Measurements from ENCODE around the gene PBRM1. TPM values are rescaled to one million over a fixed set of nuclear protein-coding genes. Genes with fewer than 3 reads are reported as not detected.

The PBRM1 gene
- total and polyA plus RNA-seq, 4 donors, result 6.9 to 73.8 (median 36.4) TPM

DNA sequence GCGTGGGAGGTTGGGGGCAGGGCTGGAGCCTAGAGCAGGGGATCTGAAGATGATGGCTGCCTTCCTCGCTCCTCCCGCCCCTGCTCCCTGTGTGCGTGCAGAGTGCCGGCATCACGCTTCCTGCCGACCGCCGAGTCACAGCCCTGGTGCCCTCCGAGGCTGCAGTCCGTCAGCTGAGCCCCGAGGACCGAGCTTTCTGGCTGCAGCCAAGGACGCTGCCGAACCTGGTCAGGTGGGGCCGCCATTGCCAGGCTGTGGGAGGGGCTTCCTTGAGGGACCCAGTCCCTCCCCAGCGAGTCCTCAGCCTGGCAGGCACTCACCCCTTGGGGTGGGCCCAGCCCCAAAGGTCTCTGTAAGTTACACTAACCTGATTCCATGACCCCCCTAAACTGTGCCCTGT is 173.0 kb downstream of the PBRM1 start:
- Histone ChIP-seq H3K9me3 (ENCODE audit: control insufficient read depth, low read length) (no peaks in the 10 kb centered on the region), H3K4me3 (ENCODE audit: low read length in 2 of 2) (no peak overlapping the region), H3K27me3 (ENCODE audit: control insufficient read depth in 1 of 2, insufficient read depth in 2 of 2, low read length in 1 of 2) (no peaks in the 10 kb centered on the region), H3K36me3 (ENCODE audit: control insufficient read depth in 1 of 2, insufficient read depth in 2 of 2, low read length in 1 of 2) (no peaks in the 10 kb centered on the region), H3K27ac (ENCODE audit: low read depth in 1 of 2, low read length in 2 of 2) (no peak overlapping the region), H3K4me1 (ENCODE audit: control insufficient read depth in 1 of 2, insufficient read depth in 2 of 2, low read length in 2 of 2) (no peaks in the 10 kb centered on the region)
- 77 to 78% methylated on average over 17 of the region's 17 CpGs for WGBS, 2 donors
- intact Hi-C loops (cut with DNase I), result no loop called here
- no peak for ATAC-seq (ENCODE audit: low FRiP score)
- no peak for DNase-seq

DNA sequence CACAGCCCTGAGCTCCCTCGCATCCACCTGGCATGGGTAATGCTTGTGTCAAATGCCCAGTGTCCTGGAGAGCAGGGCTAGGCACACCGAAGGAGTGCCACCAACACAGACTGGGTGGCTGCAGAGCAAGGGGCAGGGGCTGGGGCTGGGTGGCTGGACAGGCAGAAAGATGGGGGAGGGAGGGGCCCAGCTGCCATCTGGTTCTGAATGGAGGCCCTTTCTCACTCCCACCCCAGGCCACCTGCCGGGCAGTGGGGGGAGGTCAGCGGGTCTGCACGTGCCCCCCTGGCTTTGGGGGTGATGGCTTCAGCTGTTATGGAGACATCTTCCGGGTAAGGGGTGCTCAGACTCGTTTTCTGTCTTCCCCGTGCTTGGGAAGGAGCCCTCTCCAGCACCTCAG is 173.6 kb downstream of the PBRM1 start:
- Histone ChIP-seq H3K27ac (ENCODE audit: low read depth in 1 of 2, low read length in 2 of 2) (no peak overlapping the region), H3K36me3 (ENCODE audit: control insufficient read depth in 1 of 2, insufficient read depth in 2 of 2, low read length in 1 of 2) (no peaks in the 10 kb centered on the region)
- ATAC-seq (ENCODE audit: low FRiP score), result no peak

DNA sequence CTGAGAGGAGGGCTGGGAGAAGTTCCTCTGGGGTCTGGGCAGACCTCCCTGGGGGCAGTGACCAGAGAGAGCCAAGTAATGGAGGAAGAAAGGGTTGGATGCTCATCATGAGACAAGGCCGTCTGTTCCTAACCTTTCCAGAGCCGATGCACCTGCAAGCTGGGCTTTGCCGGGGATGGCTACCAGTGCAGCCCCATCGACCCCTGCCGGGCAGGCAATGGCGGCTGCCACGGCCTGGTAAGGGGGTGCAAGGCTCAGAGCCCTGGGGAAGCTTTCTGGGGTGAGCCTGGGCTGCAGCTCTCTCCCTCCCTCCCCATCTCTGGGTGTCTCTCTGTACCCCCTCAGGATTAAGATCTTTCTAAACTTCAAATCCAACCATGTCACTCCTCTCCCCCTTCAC is 174.2 kb downstream of the PBRM1 start:
- no peak for DNase-seq
- no peaks in the 10 kb centered on the region for H3K36me3 ChIP-seq (ENCODE audit: control insufficient read depth in 1 of 2, insufficient read depth in 2 of 2, low read length in 1 of 2)
- H3K27ac ChIP-seq (ENCODE audit: low read depth in 1 of 2, low read length in 2 of 2), result no peak overlapping the region
- H3K27me3 ChIP-seq (ENCODE audit: control insufficient read depth in 1 of 2, insufficient read depth in 2 of 2, low read length in 1 of 2), result no peaks in the 10 kb centered on the region
- H3K4me1 ChIP-seq (ENCODE audit: control insufficient read depth in 1 of 2, insufficient read depth in 2 of 2, low read length in 2 of 2), result no peaks in the 10 kb centered on the region
- H3K9me3 ChIP-seq (ENCODE audit: control insufficient read depth, low read length), result no peaks in the 10 kb centered on the region
- H3K4me3 ChIP-seq (ENCODE audit: low read length in 2 of 2), result no peak overlapping the region
- WGBS, 2 donors, result 85 to 88% methylated on average over 7 of the region's 7 CpGs
- no peak for ATAC-seq (ENCODE audit: low FRiP score)
- intact Hi-C loops (cut with DNase I), result no loop called here

More for the DNA sequence above, 173.6 kb downstream of the PBRM1 start:
- intact Hi-C loops (cut with DNase I), result no loop called here
- Histone ChIP-seq H3K4me1 (ENCODE audit: control insufficient read depth in 1 of 2, insufficient read depth in 2 of 2, low read length in 2 of 2) (no peaks in the 10 kb centered on the region), H3K27me3 (ENCODE audit: control insufficient read depth in 1 of 2, insufficient read depth in 2 of 2, low read length in 1 of 2) (no peaks in the 10 kb centered on the region), H3K4me3 (ENCODE audit: low read length in 2 of 2) (no peak overlapping the region), H3K9me3 (ENCODE audit: control insufficient read depth, low read length) (no peaks in the 10 kb centered on the region)
- 62 to 66% methylated on average over 8 of the region's 8 CpGs for WGBS, 2 donors
- DNase-seq, result no peak

DNA sequence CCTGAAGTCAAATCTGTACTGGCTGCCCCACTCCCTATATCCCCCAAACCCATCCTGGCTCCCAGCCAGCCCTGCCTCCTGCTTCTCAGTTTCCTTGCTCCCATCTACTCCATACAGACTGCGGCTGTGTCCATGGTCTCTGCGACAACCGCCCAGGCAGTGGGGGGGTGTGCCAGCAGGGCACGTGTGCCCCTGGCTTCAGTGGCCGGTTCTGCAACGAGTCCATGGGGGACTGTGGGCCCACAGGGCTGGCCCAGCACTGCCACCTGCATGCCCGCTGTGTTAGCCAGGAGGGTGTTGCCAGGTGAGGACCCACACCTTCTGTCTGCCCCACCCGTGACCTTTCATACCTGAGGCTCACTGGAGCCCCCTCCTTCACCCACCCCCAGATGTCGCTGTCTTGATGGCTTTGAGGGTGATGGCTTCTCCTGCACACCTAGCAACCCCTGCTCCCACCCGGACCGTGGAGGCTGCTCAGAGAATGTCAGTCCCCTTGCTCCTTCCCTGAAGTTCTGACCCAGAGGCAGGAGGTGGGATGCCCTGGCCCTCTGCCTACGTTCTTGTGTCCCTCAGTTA is 175.9 kb downstream of the PBRM1 start:
- intact Hi-C loops (cut with DNase I), result no loop called here
- no peaks in the 10 kb centered on the region for H3K4me1 ChIP-seq (ENCODE audit: control insufficient read depth in 1 of 2, insufficient read depth in 2 of 2, low read length in 2 of 2)
- ATAC-seq (ENCODE audit: low FRiP score), result no peak
- no peak overlapping the region for H3K4me3 ChIP-seq (ENCODE audit: low read length in 2 of 2)
- no peak overlapping the region for H3K27ac ChIP-seq (ENCODE audit: low read depth in 1 of 2, low read length in 2 of 2)
- H3K9me3 ChIP-seq (ENCODE audit: control insufficient read depth, low read length), result no peaks in the 10 kb centered on the region
- WGBS, 2 donors, result 67 to 68% methylated on average over 12 of the region's 12 CpGs
- H3K36me3 ChIP-seq (ENCODE audit: control insufficient read depth in 1 of 2, insufficient read depth in 2 of 2, low read length in 1 of 2), result no peaks in the 10 kb centered on the region
- DNase-seq, result no peak
- H3K27me3 ChIP-seq (ENCODE audit: control insufficient read depth in 1 of 2, insufficient read depth in 2 of 2, low read length in 1 of 2), result no peaks in the 10 kb centered on the region

DNA sequence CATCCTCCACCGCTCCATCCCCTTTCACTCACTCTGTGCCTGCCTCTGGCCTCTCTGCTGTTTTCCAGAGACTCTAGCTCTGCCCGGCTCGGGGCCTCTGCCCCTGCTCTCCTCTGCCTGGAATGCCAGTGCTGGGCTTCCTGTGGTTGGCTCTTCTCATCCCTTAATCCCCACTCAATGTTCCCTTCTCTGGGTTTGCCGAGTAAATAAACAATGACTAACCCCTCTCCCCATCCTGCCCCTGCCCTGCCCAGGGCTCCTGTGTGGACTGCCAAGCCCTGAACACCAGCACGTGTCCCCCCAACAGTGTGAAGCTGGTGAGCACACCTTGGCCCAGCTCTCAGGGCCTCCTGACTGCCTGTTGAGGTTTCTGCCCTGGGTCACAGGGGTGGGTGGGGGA is 178.4 kb downstream of the PBRM1 start:
- Histone ChIP-seq H3K4me3 (ENCODE audit: low read length in 2 of 2) (no peak overlapping the region), H3K27me3 (ENCODE audit: control insufficient read depth in 1 of 2, insufficient read depth in 2 of 2, low read length in 1 of 2) (no peaks in the 10 kb centered on the region), H3K4me1 (ENCODE audit: control insufficient read depth in 1 of 2, insufficient read depth in 2 of 2, low read length in 2 of 2) (no peaks in the 10 kb centered on the region), H3K9me3 (ENCODE audit: control insufficient read depth, low read length) (no peaks in the 10 kb centered on the region), H3K27ac (ENCODE audit: low read depth in 1 of 2, low read length in 2 of 2) (no peak overlapping the region), H3K36me3 (ENCODE audit: control insufficient read depth in 1 of 2, insufficient read depth in 2 of 2, low read length in 1 of 2) (no peaks in the 10 kb centered on the region)
- intact Hi-C loops (cut with DNase I), result no loop called here
- DNase-seq (no peak), ATAC-seq (ENCODE audit: low FRiP score) (no peak)
- WGBS, 2 donors, result 77 to 87% methylated on average over 5 of the region's 5 CpGs

DNA sequence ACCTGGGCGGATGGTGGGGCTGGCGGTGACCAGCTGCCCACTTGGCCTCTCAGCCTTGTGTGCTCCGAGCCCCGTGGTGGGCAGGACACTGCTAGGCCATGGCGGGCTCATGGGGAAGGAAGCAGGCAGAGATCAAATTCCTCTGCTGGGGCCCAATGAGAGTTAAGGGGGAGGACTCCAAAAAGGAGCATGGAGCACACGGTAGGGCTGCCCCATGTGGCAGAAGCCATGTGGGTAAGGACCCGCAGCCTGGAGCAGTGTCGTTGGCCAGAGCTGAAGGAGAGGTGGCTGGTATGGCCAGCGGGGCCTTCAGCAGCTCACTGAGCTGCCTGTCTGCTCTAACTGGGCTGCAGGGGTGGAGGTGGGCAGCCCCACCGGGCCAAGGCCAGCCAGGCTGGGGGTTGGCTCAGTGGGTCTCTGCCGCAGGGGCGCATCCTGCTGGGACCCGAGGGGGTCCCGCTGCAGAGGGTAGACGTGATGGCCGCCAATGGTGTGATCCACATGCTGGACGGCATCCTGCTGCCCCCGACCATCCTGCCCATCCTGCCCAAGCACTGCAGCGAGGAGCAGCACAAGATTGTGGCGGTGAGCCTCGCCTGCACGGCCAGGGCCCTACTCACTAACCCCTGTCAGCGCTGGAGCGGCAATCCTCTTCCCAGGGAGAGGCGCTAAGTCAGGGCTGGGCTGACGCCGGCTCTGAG is 179.3 kb downstream of the PBRM1 start:
- Histone ChIP-seq H3K4me1 (ENCODE audit: control insufficient read depth in 1 of 2, insufficient read depth in 2 of 2, low read length in 2 of 2) (no peaks in the 10 kb centered on the region), H3K9me3 (ENCODE audit: control insufficient read depth, low read length) (no peaks in the 10 kb centered on the region), H3K4me3 (ENCODE audit: low read length in 2 of 2) (no peak overlapping the region), H3K27ac (ENCODE audit: low read depth in 1 of 2, low read length in 2 of 2) (no peak overlapping the region), H3K36me3 (ENCODE audit: control insufficient read depth in 1 of 2, insufficient read depth in 2 of 2, low read length in 1 of 2) (no peaks in the 10 kb centered on the region), H3K27me3 (ENCODE audit: control insufficient read depth in 1 of 2, insufficient read depth in 2 of 2, low read length in 1 of 2) (no peaks in the 10 kb centered on the region)
- no peak for DNase-seq
- no peak for ATAC-seq (ENCODE audit: low FRiP score)
- intact Hi-C loops (cut with DNase I), result no loop called here
- 84 to 87% methylated on average over 27 of the region's 27 CpGs for WGBS, 2 donors

DNA sequence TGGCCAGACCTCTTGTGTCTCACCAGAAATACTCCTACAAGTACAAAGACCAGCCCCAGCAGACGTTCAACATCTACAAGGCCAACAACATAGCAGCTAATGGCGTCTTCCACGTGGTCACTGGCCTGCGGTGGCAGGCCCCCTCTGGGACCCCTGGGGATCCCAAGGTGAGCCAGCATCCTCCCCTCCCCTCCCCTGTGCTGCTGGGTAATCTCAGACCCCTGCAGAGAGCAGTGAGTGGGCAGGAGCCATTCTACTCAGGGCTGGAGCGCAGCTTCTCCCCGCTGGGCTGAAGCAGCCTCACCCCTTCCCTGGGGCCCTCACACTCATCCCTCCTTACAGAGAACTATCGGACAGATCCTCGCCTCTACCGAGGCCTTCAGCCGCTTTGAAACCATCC is 180.7 kb downstream of the PBRM1 start:
- Histone ChIP-seq H3K4me3 (ENCODE audit: low read length in 2 of 2) (no peak overlapping the region), H3K4me1 (ENCODE audit: control insufficient read depth in 1 of 2, insufficient read depth in 2 of 2, low read length in 2 of 2) (no peaks in the 10 kb centered on the region), H3K27me3 (ENCODE audit: control insufficient read depth in 1 of 2, insufficient read depth in 2 of 2, low read length in 1 of 2) (no peaks in the 10 kb centered on the region), H3K27ac (ENCODE audit: low read depth in 1 of 2, low read length in 2 of 2) (no peak overlapping the region), H3K9me3 (ENCODE audit: control insufficient read depth, low read length) (no peaks in the 10 kb centered on the region), H3K36me3 (ENCODE audit: control insufficient read depth in 1 of 2, insufficient read depth in 2 of 2, low read length in 1 of 2) (no peaks in the 10 kb centered on the region)
- DNase-seq (no peak), ATAC-seq (ENCODE audit: low FRiP score) (no peak)
- intact Hi-C loops (cut with DNase I), result no loop called here
- WGBS, 2 donors, result 82 to 84% methylated on average over 10 of the region's 10 CpGs

DNA sequence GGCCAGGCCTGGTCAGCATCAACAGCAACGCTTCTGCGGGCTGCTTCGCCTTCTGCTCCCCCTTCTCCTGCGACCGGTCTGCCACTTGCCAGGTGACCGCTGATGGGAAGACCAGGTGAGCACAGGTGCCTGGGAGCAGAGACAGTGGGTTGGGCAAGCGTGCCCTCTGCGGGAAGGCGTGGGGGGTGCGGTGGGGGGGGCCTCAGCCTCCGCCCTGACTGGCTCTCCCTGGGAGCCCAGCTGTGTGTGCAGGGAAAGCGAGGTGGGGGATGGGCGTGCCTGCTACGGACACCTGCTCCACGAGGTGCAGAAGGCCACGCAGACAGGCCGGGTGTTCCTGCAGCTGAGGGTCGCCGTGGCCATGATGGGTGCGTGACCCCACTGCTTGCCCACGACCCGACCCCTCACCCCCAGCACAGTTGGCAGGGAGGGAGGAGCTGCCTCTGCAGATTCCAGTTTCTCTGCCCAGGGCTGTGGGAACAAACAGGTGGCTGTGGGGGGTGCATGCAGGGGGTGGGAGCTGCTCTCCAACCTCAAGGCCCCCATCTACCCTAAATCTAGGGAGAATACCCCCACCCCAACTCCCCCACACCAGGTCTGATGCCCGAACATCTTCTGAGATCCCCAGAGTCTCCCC is 181.8 kb downstream of the PBRM1 start:
- Histone ChIP-seq H3K27me3 (ENCODE audit: control insufficient read depth in 1 of 2, insufficient read depth in 2 of 2, low read length in 1 of 2) (no peaks in the 10 kb centered on the region), H3K4me1 (ENCODE audit: control insufficient read depth in 1 of 2, insufficient read depth in 2 of 2, low read length in 2 of 2) (no peaks in the 10 kb centered on the region), H3K4me3 (ENCODE audit: low read length in 2 of 2) (no peak overlapping the region), H3K36me3 (ENCODE audit: control insufficient read depth in 1 of 2, insufficient read depth in 2 of 2, low read length in 1 of 2) (no peaks in the 10 kb centered on the region), H3K9me3 (ENCODE audit: control insufficient read depth, low read length) (no peaks in the 10 kb centered on the region), H3K27ac (ENCODE audit: low read depth in 1 of 2, low read length in 2 of 2) (no peak overlapping the region)
- intact Hi-C loops (cut with DNase I), result no loop called here
- WGBS, 2 donors, result 70 to 71% methylated on average over 19 to 23 of the region's 23 CpGs
- DNase-seq, result no peak
- no peak for ATAC-seq (ENCODE audit: low FRiP score)

DNA sequence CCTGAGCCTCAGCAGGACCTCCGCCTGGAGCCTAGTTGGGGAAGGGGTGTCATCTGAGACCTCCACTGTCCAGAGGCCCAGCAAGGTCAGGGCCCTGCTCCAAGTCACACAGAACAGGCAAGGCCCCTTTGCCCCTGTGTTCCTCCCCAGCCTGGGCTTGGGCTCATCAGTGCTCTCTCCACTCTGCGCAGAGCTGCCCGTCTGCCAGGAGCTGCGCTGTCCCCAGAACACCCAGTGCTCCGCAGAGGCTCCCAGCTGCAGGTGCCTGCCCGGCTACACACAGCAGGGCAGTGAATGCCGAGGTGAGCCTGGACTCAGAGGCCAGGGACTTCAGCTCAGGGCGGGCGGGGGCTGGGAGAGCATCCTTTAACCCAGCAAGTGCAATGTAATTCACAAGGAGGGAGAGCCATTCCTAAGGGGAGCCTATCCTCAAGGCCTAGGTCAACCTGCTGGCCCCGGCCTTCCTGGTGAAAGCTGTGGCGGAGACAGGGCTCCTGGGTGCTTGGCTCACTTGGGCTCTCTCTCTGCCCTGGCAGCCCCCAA is 182.8 kb downstream of the PBRM1 start:
- Histone ChIP-seq H3K36me3 (ENCODE audit: control insufficient read depth in 1 of 2, insufficient read depth in 2 of 2, low read length in 1 of 2) (no peaks in the 10 kb centered on the region), H3K27ac (ENCODE audit: low read depth in 1 of 2, low read length in 2 of 2) (no peak overlapping the region), H3K4me1 (ENCODE audit: control insufficient read depth in 1 of 2, insufficient read depth in 2 of 2, low read length in 2 of 2) (no peaks in the 10 kb centered on the region), H3K27me3 (ENCODE audit: control insufficient read depth in 1 of 2, insufficient read depth in 2 of 2, low read length in 1 of 2) (no peaks in the 10 kb centered on the region), H3K9me3 (ENCODE audit: control insufficient read depth, low read length) (no peaks in the 10 kb centered on the region), H3K4me3 (ENCODE audit: low read length in 2 of 2) (no peak overlapping the region)
- no peak for DNase-seq
- intact Hi-C loops (cut with DNase I), result no loop called here
- WGBS, 2 donors, result 93 to 94% methylated on average over 11 of the region's 11 CpGs
- ATAC-seq (ENCODE audit: low FRiP score), result no peak

Measured in aorta (tissue), 5 donors.